Kidney epithelial cell (primary cell): Measurements from ENCODE around the gene MRTFB. TPM values are rescaled to one million over a fixed set of nuclear protein-coding genes. Genes with fewer than 3 reads are reported as not detected.

ENCODE experiments used
- DNase-seq: peaks from one replicate; pipeline ENCODE4 v3.0.0-alpha.2; 2010; ENCODE audit warnings: low read depth
- H3K27me3 ChIP-seq: 2 replicates; pipeline ENCODE4 v1.6.0; 2011; ENCODE audit warnings: low read length; ENCODE audit not compliant: control insufficient read depth, insufficient read depth
- H3K36me3 ChIP-seq: 2 replicates; pipeline ENCODE4 v1.5.1; 2011; ENCODE audit warnings: low read length; ENCODE audit not compliant: control insufficient read depth, insufficient read depth
- H3K4me3 ChIP-seq: 2 replicates; pipeline ENCODE4 v1.5.1; 2011; ENCODE audit warnings: low read depth, mild to moderate bottlenecking, control low read depth, low read length
- CTCF ChIP-seq: IDR thresholded peaks from 2 replicates; pipeline ENCODE4 v1.5.1; 2011; ENCODE audit warnings: mild to moderate bottlenecking, moderate library complexity, low read length, control low read depth, inconsistent platforms; ENCODE audit not compliant: insufficient read depth, poor library complexity, severe bottlenecking
- total RNA-seq: library from RNA; depleted of rRNA; stranded (reverse); fragments of >200 nt; gene quantifications from 2 replicates; pipeline ENCODE4 v1.2.3, GENCODE V29; 2015

MRTFB gene
- total RNA-seq, 1 donor from 2014 or later: 15.8 TPM

DNA sequence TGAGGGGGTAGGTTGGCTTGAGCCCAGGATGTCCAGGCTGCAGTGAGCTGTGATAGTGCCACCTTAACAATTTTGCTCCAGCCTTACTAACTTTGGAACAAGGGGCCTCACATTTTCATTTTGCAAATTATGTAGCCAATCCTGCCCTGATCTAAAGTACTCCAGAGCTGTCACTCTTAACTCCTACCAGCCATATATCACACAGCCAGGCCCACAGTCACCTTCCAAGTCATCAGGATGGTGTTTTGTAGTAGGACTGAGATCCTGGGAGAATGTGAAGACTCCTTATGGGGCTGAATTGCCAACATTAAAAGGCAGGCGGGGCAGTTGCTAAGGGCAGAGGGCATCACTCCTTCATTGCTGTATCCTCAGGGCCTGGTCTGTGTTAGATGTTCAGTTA is 243.0 kb downstream of the MRTFB start:
- H3K27me3 ChIP-seq: no peaks in the 10 kb centered on the region
- DNase-seq: no peak
- no peaks in the 10 kb centered on the region for H3K36me3 ChIP-seq
- no peak overlapping the region for H3K4me3 ChIP-seq
- no peak for TF ChIP-seq CTCF

- Histone ChIP-seq H3K27me3 (no peaks in the 10 kb centered on the region), H3K36me3 (no peaks in the 10 kb centered on the region), H3K4me3 (no peak overlapping the region)
- DNase-seq: no peak
- no peak for TF ChIP-seq CTCF
These were observed 244.7 kb downstream of the MRTFB start for GRCh38 chr16:14315683-14316320.

Other genes with a start within 250 kb of the MRTFB start
- gene ERCC4, start 151.2 kb upstream of the MRTFB start, total RNA-seq: 7.2 and 8.3 TPM in 2 replicates